Stimulated activated CD4-positive, alpha-beta T cell treated with anti-CD3 and anti-CD28 coated beads, TNF-alpha, amount 100 ng/mL, for 4 hours (primary cell): ENCODE data around the gene TOX2.

ENCODE experiments used
- DNase-seq, 3 experiments: peaks; one replicate each; pipeline ENCODE4 v3.0.0-alpha.2; 2020; ENCODE audit warnings: low read depth in 3 of 3

TOX2 gene

GRCh38 chr20:43977252-43977651 lies 62.6 kb downstream of the TOX2 start:
- DNase-seq, result no peak

GRCh38 chr20:43977962-43978361 lies 63.3 kb downstream of the TOX2 start:
- DNase-seq, result no peak

GRCh38 chr20:43979576-43980105 lies 65.0 kb downstream of the TOX2 start:
- no peak for DNase-seq

GRCh38 chr20:43981540-43981939 lies 66.9 kb downstream of the TOX2 start:
- DNase-seq, result no peak

- DNase-seq, result no peak
Measured at GRCh38 chr20:43982016-43982415, 67.4 kb downstream of the TOX2 start.

- no peak for DNase-seq
Measured at GRCh38 chr20:43982886-43983285, 68.2 kb downstream of the TOX2 start.

- no peak for DNase-seq
Measured at GRCh38 chr20:43983359-43983758, 68.7 kb downstream of the TOX2 start.

- DNase-seq, result no peak
Measured at GRCh38 chr20:43983904-43984361, 69.3 kb downstream of the TOX2 start.

GRCh38 chr20:43984587-43984986 lies 69.9 kb downstream of the TOX2 start:
- no peak for DNase-seq

GRCh38 chr20:43985121-43985520 lies 70.5 kb downstream of the TOX2 start:
- DNase-seq, result no peak

- DNase-seq, result no peak
Measured at GRCh38 chr20:43985608-43986316, 71.1 kb downstream of the TOX2 start.

- DNase-seq, result no peak
Measured at GRCh38 chr20:43987018-43987417, 72.4 kb downstream of the TOX2 start.

- DNase-seq, result no peak
Measured at GRCh38 chr20:43987531-43987930, 72.9 kb downstream of the TOX2 start.

- DNase-seq, result no peak
Measured at GRCh38 chr20:43988451-43988850, 73.8 kb downstream of the TOX2 start.

GRCh38 chr20:43988867-43989266 lies 74.2 kb downstream of the TOX2 start:
- no peak for DNase-seq

GRCh38 chr20:43991261-43991660 lies 76.6 kb downstream of the TOX2 start:
- DNase-seq, result no peak

- no peak for DNase-seq
Measured at GRCh38 chr20:43991982-43992381, 77.3 kb downstream of the TOX2 start.

GRCh38 chr20:43992885-43993284 lies 78.2 kb downstream of the TOX2 start:
- DNase-seq, result no peak

- DNase-seq, result no peak
Measured at GRCh38 chr20:43993560-43993959, 78.9 kb downstream of the TOX2 start.

- no peak for DNase-seq
Measured at GRCh38 chr20:43994486-43995100, 79.9 kb downstream of the TOX2 start.

- no peak for DNase-seq
Measured at GRCh38 chr20:43995645-43996044, 81.0 kb downstream of the TOX2 start.

GRCh38 chr20:43996240-43996930 lies 81.7 kb downstream of the TOX2 start:
- DNase-seq, result no peak

- DNase-seq, result no peak
Measured at GRCh38 chr20:43999848-44000247, 85.2 kb downstream of the TOX2 start.
